BLaER1 treated with 17β-estradiol and CSF1 and Interleukin-3, amounts not matched to agents 10 nM and 100 nM (cell line): Measurements from ENCODE around the gene NUBP2.
"Not testable (repeated sequence)": the region's sequence is repeated elsewhere in the genome, so short reads cannot be mapped to it uniquely, and the experiment has no call there.

Experiments used
- H3K27ac ChIP-seq, 11 experiments: shearing (Covaris generic); formaldehyde crosslinking; 2 replicates each; pipeline ENCODE4 v1.8.1; 2022
- H3K27me3 ChIP-seq, 11 experiments: shearing (Covaris generic); formaldehyde crosslinking; 2 replicates each; pipeline ENCODE4 v1.8.1; 2022
- H3K36me3 ChIP-seq, 11 experiments: shearing (Covaris generic); formaldehyde crosslinking; 2 replicates each; pipeline ENCODE4 v1.8.1; 2022
- H3K4me1 ChIP-seq, 10 experiments: shearing (Covaris generic); formaldehyde crosslinking; 2 replicates each; pipeline ENCODE4 v1.8.1; 2022
- H3K4me2 ChIP-seq, 11 experiments: shearing (Covaris generic); formaldehyde crosslinking; 2 replicates each; pipeline ENCODE4 v1.8.1; 2022
- H3K4me3 ChIP-seq, 10 experiments: shearing (Covaris generic); formaldehyde crosslinking; 2 replicates each; pipeline ENCODE4 v1.8.1; 2022
- H3K9ac ChIP-seq, 11 experiments: shearing (Covaris generic); formaldehyde crosslinking; 2 replicates each; pipeline ENCODE4 v1.8.1; 2022
- H3K9me3 ChIP-seq, 11 experiments: shearing (Covaris generic); formaldehyde crosslinking; replicated peaks in 1 of 11; 2 replicates each; pipeline ENCODE4 v1.8.1; 2022
- H4K20me1 ChIP-seq, 11 experiments: shearing (Covaris generic); formaldehyde crosslinking; 2 replicates each; pipeline ENCODE4 v1.8.1; 2022
- Cebpa-rat ChIP-seq, 11 experiments: shearing (Covaris generic); IDR thresholded peaks; 2 replicates each; pipeline ENCODE4 v1.8.1; 2022

NUBP2 gene

GRCh38 chr16:1794908-1795666 lies 12.3 kb downstream of the NUBP2 start:
- Histone ChIP-seq H3K4me3 (no peak overlapping the region), H3K4me2 (no peak overlapping the region), H4K20me1 (peaks cover 0 to 45% (median 16%) of the 10 kb centered on the region in 11 experiments; a peak in 15 of 22 replicates), H3K9me3 (peaks cover 29 to 37% (median 31%) of the 10 kb centered on the region in 11 experiments), H3K4me1 (no peaks in the 10 kb centered on the region), H3K9ac (no peak overlapping the region), H3K27me3 (no peaks in the 10 kb centered on the region), H3K27ac (no peak overlapping the region), H3K36me3 (peaks cover 0 to 47% (median 30%) of the 10 kb centered on the region in 11 experiments; a peak in 18 of 22 replicates)
- no peak for TF ChIP-seq Cebpa-rat (IDR thresholded peaks at IDR 0.05)

- H4K20me1 ChIP-seq, H3K9ac ChIP-seq, H3K4me1 ChIP-seq, H3K4me2 ChIP-seq, H3K4me3 ChIP-seq, H3K27me3 ChIP-seq, H3K27ac ChIP-seq: not testable (repeated sequence)
- Histone ChIP-seq H3K9me3 (peaks cover 29 to 39% (median 33%) of the 10 kb centered on the region in 11 experiments), H3K36me3 (peaks cover 0 to 26% (median 8%) of the 10 kb centered on the region in 11 experiments; a peak in 10 of 22 replicates)
These were observed 16.5 kb downstream of the NUBP2 start for GRCh38 chr16:1799263-1799662.

GRCh38 chr16:1800701-1801100 lies 17.9 kb downstream of the NUBP2 start:
- H3K4me1 ChIP-seq = peaks cover 0 to 11% (median 3%) of the 10 kb centered on the region in 10 experiments; a peak in 8 of 20 replicates
- no peak overlapping the region for H3K9ac ChIP-seq
- H4K20me1 ChIP-seq = no peaks in the 10 kb centered on the region
- H3K27me3 ChIP-seq = no peaks in the 10 kb centered on the region
- H3K27ac ChIP-seq = no peak overlapping the region
- H3K9me3 ChIP-seq = peaks cover 29 to 39% (median 33%) of the 10 kb centered on the region in 11 experiments
- peaks cover 0 to 30% (median 12%) of the 10 kb centered on the region in 11 experiments; a peak in 14 of 22 replicates for H3K36me3 ChIP-seq
- no peak overlapping the region for H3K4me3 ChIP-seq
- no peak for TF ChIP-seq Cebpa-rat (IDR thresholded peaks at IDR 0.05)
- H3K4me2 ChIP-seq = no peak overlapping the region

GRCh38 chr16:1807626-1808025 lies 24.9 kb downstream of the NUBP2 start:
- peaks cover 31 to 72% (median 50%) of the 10 kb centered on the region in 11 experiments for H3K36me3 ChIP-seq
- no peak overlapping the region for H3K9ac ChIP-seq
- peaks cover 0 to 16% (median 6%) of the 10 kb centered on the region in 10 experiments; a peak in 17 of 20 replicates for H3K4me1 ChIP-seq
- H3K27ac ChIP-seq = no peak overlapping the region
- no peaks in the 10 kb centered on the region for H3K27me3 ChIP-seq
- TF ChIP-seq Cebpa-rat (IDR thresholded peaks at IDR 0.05) = no peak
- H3K4me3 ChIP-seq = no peak overlapping the region
- peaks cover 0 to 15% (median 0%) of the 10 kb centered on the region in 11 experiments; a peak in 4 of 22 replicates for H4K20me1 ChIP-seq
- H3K4me2 ChIP-seq = no peak overlapping the region
- no peaks in the 10 kb centered on the region for H3K9me3 ChIP-seq

- Histone ChIP-seq H3K4me1 (peaks cover 5 to 22% (median 13%) of the 10 kb centered on the region in 10 experiments; a peak in 19 of 20 replicates), H3K9me3 (no peaks in the 10 kb centered on the region), H3K36me3 (peaks cover 31 to 75% (median 50%) of the 10 kb centered on the region in 11 experiments), H3K27ac (no peak overlapping the region), H4K20me1 (peaks cover 0 to 26% (median 5%) of the 10 kb centered on the region in 11 experiments; a peak in 4 of 22 replicates), H3K4me3 (no peak overlapping the region), H3K4me2 (no peak overlapping the region), H3K27me3 (no peaks in the 10 kb centered on the region), H3K9ac (no peak overlapping the region)
- TF ChIP-seq Cebpa-rat (IDR thresholded peaks at IDR 0.05) = no peak
These were observed 25.9 kb downstream of the NUBP2 start for GRCh38 chr16:1808691-1809090.

GRCh38 chr16:1809281-1809801 lies 26.6 kb downstream of the NUBP2 start:
- H3K4me2 ChIP-seq = no peak overlapping the region
- no peaks in the 10 kb centered on the region for H3K27me3 ChIP-seq
- no peak for TF ChIP-seq Cebpa-rat (IDR thresholded peaks at IDR 0.05)
- no peaks in the 10 kb centered on the region for H3K9me3 ChIP-seq
- H4K20me1 ChIP-seq = peaks cover 0 to 30% (median 5%) of the 10 kb centered on the region in 11 experiments; a peak in 4 of 22 replicates
- no peak overlapping the region for H3K4me3 ChIP-seq
- H3K9ac ChIP-seq = no peak overlapping the region
- no peak overlapping the region for H3K27ac ChIP-seq
- H3K4me1 ChIP-seq = peaks cover 5 to 21% (median 12%) of the 10 kb centered on the region in 10 experiments; a peak in 19 of 20 replicates
- peaks cover 31 to 81% (median 56%) of the 10 kb centered on the region in 11 experiments for H3K36me3 ChIP-seq

- peaks cover 0 to 32% (median 5%) of the 10 kb centered on the region in 11 experiments; a peak in 4 of 22 replicates for H4K20me1 ChIP-seq
- TF ChIP-seq Cebpa-rat (IDR thresholded peaks at IDR 0.05) = no peak
- peaks cover 5 to 14% (median 12%) of the 10 kb centered on the region in 10 experiments; a peak in 16 of 20 replicates for H3K4me1 ChIP-seq
- peaks cover 31 to 85% (median 57%) of the 10 kb centered on the region in 11 experiments for H3K36me3 ChIP-seq
- no peak overlapping the region for H3K4me2 ChIP-seq
- no peak overlapping the region for H3K27ac ChIP-seq
- H3K9me3 ChIP-seq = no peaks in the 10 kb centered on the region
- H3K27me3 ChIP-seq = no peaks in the 10 kb centered on the region
- H3K9ac ChIP-seq = no peak overlapping the region
- H3K4me3 ChIP-seq = no peak overlapping the region
These were observed 27.3 kb downstream of the NUBP2 start for GRCh38 chr16:1810106-1810505.

GRCh38 chr16:1810536-1810935 lies 27.8 kb downstream of the NUBP2 start:
- peaks cover 5 to 12% (median 11%) of the 10 kb centered on the region in 10 experiments; a peak in 16 of 20 replicates for H3K4me1 ChIP-seq
- TF ChIP-seq Cebpa-rat (IDR thresholded peaks at IDR 0.05) = no peak
- H3K9me3 ChIP-seq = no peaks in the 10 kb centered on the region
- H3K4me3 ChIP-seq = no peak overlapping the region
- H4K20me1 ChIP-seq = peaks cover 0 to 36% (median 5%) of the 10 kb centered on the region in 11 experiments; a peak in 5 of 22 replicates
- H3K9ac ChIP-seq = peak overlapping the region in 1 of 11 experiments; percentile 26; a peak in 1 of 22 replicates
- H3K4me2 ChIP-seq = no peak overlapping the region
- H3K27me3 ChIP-seq = no peaks in the 10 kb centered on the region
- H3K36me3 ChIP-seq = peaks cover 33 to 85% (median 57%) of the 10 kb centered on the region in 11 experiments
- no peak overlapping the region for H3K27ac ChIP-seq

- peaks cover 5 to 12% (median 11%) of the 10 kb centered on the region in 10 experiments; a peak in 16 of 20 replicates for H3K4me1 ChIP-seq
- peak overlapping the region in 6 of 11 experiments; percentile 17 to 47 (median 38); a peak in 7 of 22 replicates for H3K9ac ChIP-seq
- H3K36me3 ChIP-seq = peaks cover 38 to 86% (median 59%) of the 10 kb centered on the region in 11 experiments
- H3K4me3 ChIP-seq = no peak overlapping the region
- H4K20me1 ChIP-seq = peaks cover 0 to 36% (median 9%) of the 10 kb centered on the region in 11 experiments; a peak in 8 of 22 replicates
- no peak for TF ChIP-seq Cebpa-rat (IDR thresholded peaks at IDR 0.05)
- peak overlapping the region in 5 of 11 experiments; percentile 16 to 60 (median 56); a peak in 8 of 22 replicates for H3K27ac ChIP-seq
- H3K9me3 ChIP-seq = no peaks in the 10 kb centered on the region
- no peaks in the 10 kb centered on the region for H3K27me3 ChIP-seq
- H3K4me2 ChIP-seq = peak overlapping the region in 9 of 11 experiments; percentile 4 to 47 (median 36); a peak in 13 of 22 replicates
These were observed 30.0 kb downstream of the NUBP2 start for GRCh38 chr16:1812732-1813163.
